Caco-2 (cell line): ENCODE measurements around the gene KTI12. TPM values are rescaled to one million over a fixed set of nuclear protein-coding genes. Genes with fewer than 3 reads are reported as not detected.
"Not testable (repeated sequence)": the region's sequence is repeated elsewhere in the genome, so short reads cannot be mapped to it uniquely, and the experiment has no call there.

Source experiments
- BruUV-seq: library from RNA; stranded (reverse); fragments of 400-500 nt; replicated peaks from 2 replicates; lab custom pipeline; 2021; lab: Mats Ljungman, UMichigan
- CTCF ChIA-PET: fragments of 300-600 bp; sonication (Branson Sonifier 250); formaldehyde crosslinking; loops from one replicate; lab custom pipeline; 2022; ENCODE audit warnings: antibody characterized with exemption; lab: Charles Lee
- POLR2A ChIA-PET: fragments of 300-600 bp; sonication (Branson Sonifier 250); formaldehyde crosslinking; loops from one replicate; lab custom pipeline; 2022; ENCODE audit warnings: antibody characterized with exemption; lab: Charles Lee
- DNase-seq, 2 experiments: peaks; one replicate each; pipeline versions ENCODE4 v3.0.0 to v3.0.0-alpha.2; 2020 to 2022
- H3K27me3 ChIP-seq: replicated peaks from 2 replicates; pipeline ENCODE4 v1.6.0; 2011; ENCODE audit warnings: low read length; ENCODE audit not compliant: control insufficient read depth, insufficient read depth
- H3K36me3 ChIP-seq: 2 replicates; pipeline ENCODE4 v1.5.1; 2011; ENCODE audit warnings: low read length; ENCODE audit not compliant: control insufficient read depth, insufficient read depth
- H3K4me1 ChIP-seq: fragments of 250-450 bp; sonication (Bioruptor Pico); 2 replicates; pipeline ENCODE4 v1.5.1; 2020; ENCODE audit warnings: mild to moderate bottlenecking
- H3K4me3 ChIP-seq: 2 replicates; pipeline ENCODE4 v1.5.1; 2011; ENCODE audit warnings: low read depth, mild to moderate bottlenecking, control low read depth, low read length
- H3K9me3 ChIP-seq: fragments of 250-450 bp; sonication (Bioruptor Pico); 2 replicates; pipeline ENCODE4 v1.5.1; 2020; ENCODE audit warnings: mild to moderate bottlenecking, moderate library complexity
- H3K27ac Mint-ChIP-seq: one replicate; pipeline ENCODE4 v1.8.0; 2022; ENCODE audit warnings: mixed read lengths; ENCODE audit not compliant: unreplicated experiment
- H3K27me3 Mint-ChIP-seq: one replicate; pipeline ENCODE4 v1.8.0; 2022; ENCODE audit warnings: mixed read lengths; ENCODE audit not compliant: insufficient read depth, unreplicated experiment
- H3K36me3 Mint-ChIP-seq: one replicate; pipeline ENCODE4 v1.8.0; 2022; ENCODE audit warnings: mild to moderate bottlenecking, mixed read lengths; ENCODE audit not compliant: insufficient read depth, unreplicated experiment
- H3K4me1 Mint-ChIP-seq: one replicate; pipeline ENCODE4 v1.8.0; 2022; ENCODE audit warnings: low read depth, mixed read lengths; ENCODE audit not compliant: unreplicated experiment
- H3K4me3 Mint-ChIP-seq: one replicate; pipeline ENCODE4 v1.8.0; 2022; ENCODE audit warnings: mild to moderate bottlenecking, moderate library complexity, mixed read lengths; ENCODE audit not compliant: unreplicated experiment
- H3K9me3 Mint-ChIP-seq: one replicate; pipeline ENCODE4 v1.8.0; 2022; ENCODE audit warnings: mixed read lengths; ENCODE audit not compliant: unreplicated experiment
- CTCF ChIP-seq, 2 experiments: fragments of 200-600 bp in 1 of 2; IDR thresholded peaks; 1 replicate in 1 of 2; 2 replicates in 1 of 2; pipeline versions ENCODE4 v1.5.1 to v1.8.0; 2011 to 2022; ENCODE audit warnings: antibody characterized with exemption in 1 of 2, control low read depth in 1 of 2, inconsistent platforms in 1 of 2, low read depth in 1 of 2, low read length in 1 of 2, mild to moderate bottlenecking in 1 of 2, moderate library complexity in 1 of 2; ENCODE audit not compliant: insufficient read depth in 1 of 2, severe bottlenecking in 1 of 2, unreplicated experiment in 1 of 2
- intact Hi-C: fragments of 100-400 bp; cut with micrococcal nuclease; formaldehyde crosslinking; loops from one replicate; pipeline ENCODE4 v1.10.0; 2022; ENCODE audit not compliant: unreplicated experiment
- total RNA-seq: library from RNA; stranded (reverse); gene quantifications from 2 replicates; pipeline ENCODE4 v1.2.3, GENCODE V29; 2022

KTI12 gene
- total RNA-seq, 1 experiment from 2014 or later = 11.8 TPM

- Mint-ChIP-seq H3K36me3 (peaks cover 50% of the 10 kb centered on the region), H3K27ac (peak overlapping the region; percentile 83), H3K4me3 (peak overlapping the region; percentile 91), H3K9me3 (no peaks in the 10 kb centered on the region), H3K4me1 (peaks cover 14% of the 10 kb centered on the region), H3K27me3 (no peaks in the 10 kb centered on the region)
- no peak for DNase-seq
- no peak for TF ChIP-seq CTCF (IDR thresholded peaks at IDR 0.05; ENCODE audit: insufficient read depth in 1 of 2, low read depth in 1 of 2, low read length in 1 of 2, severe bottlenecking in 1 of 2, unreplicated experiment in 1 of 2)
- intact Hi-C loops = loop anchor here (5.0 kb wide), 1 partner anchor 47 kb away; no protein-coding TSS in a partner anchor
- ChIA-PET POLR2A (interaction anchor here (0.6 to 1.0 kb wide), 3 partner anchors 17 to 312 kb away, joined by 3 to 8 read pairs (median 3); partner anchors contain the start of genes CC2D1B and KTI12), CTCF (interaction anchor here (1.0 kb wide), 1 partner anchor 176 kb away, joined by 3 read pairs; the partner anchor contains the start of gene NRDC)
- H3K36me3 ChIP-seq = peaks cover 2% of the 10 kb centered on the region; the same call in 1 of the 2 replicates
- no peaks in the 10 kb centered on the region for H3K9me3 ChIP-seq
- no peaks in the 10 kb centered on the region for H3K27me3 ChIP-seq
- peak overlapping the region; percentile 58 for H3K4me3 ChIP-seq
- H3K4me1 ChIP-seq = peaks cover 16% of the 10 kb centered on the region; the same call in 1 of the 2 replicates
- BruUV-seq = TSS peak; percentile 35
Observed at GRCh38 chr1:52054496-52055065, 21.0 kb upstream of the KTI12 start.

- DNase-seq = no peak
- Mint-ChIP-seq H3K27me3 (no peaks in the 10 kb centered on the region), H3K27ac (peak overlapping the region; percentile 83), H3K9me3 (no peaks in the 10 kb centered on the region), H3K36me3 (peaks cover 46% of the 10 kb centered on the region), H3K4me1 (peaks cover 9% of the 10 kb centered on the region), H3K4me3 (peak overlapping the region; percentile 91)
- BruUV-seq = no TSS peak
- Histone ChIP-seq H3K9me3 (no peaks in the 10 kb centered on the region), H3K27me3 (no peaks in the 10 kb centered on the region), H3K4me3 (peak overlapping the region; percentile 58), H3K4me1 (peaks cover 13% of the 10 kb centered on the region; the same call in 1 of the 2 replicates), H3K36me3 (peaks cover 2% of the 10 kb centered on the region; the same call in 1 of the 2 replicates)
- no peak for TF ChIP-seq CTCF (IDR thresholded peaks at IDR 0.05; ENCODE audit: insufficient read depth in 1 of 2, low read depth in 1 of 2, low read length in 1 of 2, severe bottlenecking in 1 of 2, unreplicated experiment in 1 of 2)
- POLR2A ChIA-PET = no interaction called here
- CTCF ChIA-PET = no interaction called here
- intact Hi-C loops = no loop called here
Observed at GRCh38 chr1:52053862-52054261, 20.3 kb upstream of the KTI12 start.

- BruUV-seq, H3K4me1 Mint-ChIP-seq, CTCF ChIA-PET, H3K27me3 ChIP-seq, H3K9me3 ChIP-seq, POLR2A ChIA-PET, H3K27ac Mint-ChIP-seq, H3K36me3 ChIP-seq, H3K4me1 ChIP-seq, intact Hi-C loops, H3K4me3 ChIP-seq, DNase-seq, H3K4me3 Mint-ChIP-seq, H3K27me3 Mint-ChIP-seq, H3K9me3 Mint-ChIP-seq: not testable (repeated sequence)
- H3K36me3 Mint-ChIP-seq = peaks cover 27% of the 10 kb centered on the region
Observed at GRCh38 chr1:52049337-52049736, 15.7 kb upstream of the KTI12 start.

DNA sequence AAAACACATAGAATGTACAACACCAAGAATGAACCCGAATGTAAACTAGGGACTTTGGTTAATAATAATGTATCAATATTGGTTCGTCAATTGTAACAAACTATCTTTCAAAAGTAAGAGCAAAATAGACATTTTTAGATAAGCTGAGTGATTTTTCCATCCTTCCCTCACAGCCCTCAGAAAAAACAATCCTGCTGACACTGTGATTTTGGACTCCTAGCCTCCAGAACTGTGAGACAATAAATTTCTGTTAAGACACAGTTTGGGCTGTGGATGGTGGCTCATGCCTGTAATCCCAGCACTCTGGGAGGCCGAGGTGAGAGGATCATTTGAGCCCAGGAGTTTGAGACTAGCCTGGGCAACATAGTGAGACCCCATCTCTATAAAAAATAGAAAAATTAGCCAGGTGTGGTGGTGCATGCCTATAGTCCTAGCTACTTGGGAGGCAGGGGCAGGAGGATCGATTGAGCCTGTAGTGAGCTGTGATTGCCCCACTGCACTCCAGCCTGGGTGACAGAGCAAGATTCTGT lies 12.1 kb upstream of the KTI12 start:
- H3K4me1 Mint-ChIP-seq, H3K4me3 Mint-ChIP-seq, H3K9me3 ChIP-seq, H3K36me3 ChIP-seq, H3K4me3 ChIP-seq, POLR2A ChIA-PET, H3K27me3 Mint-ChIP-seq, H3K4me1 ChIP-seq, H3K9me3 Mint-ChIP-seq, H3K27me3 ChIP-seq, DNase-seq, H3K27ac Mint-ChIP-seq, intact Hi-C loops, CTCF ChIA-PET, BruUV-seq: not testable (repeated sequence)
- H3K36me3 Mint-ChIP-seq = peaks cover 17% of the 10 kb centered on the region
